NCI-H1105 (cell line): ENCODE measurements around the gene ACO2.

ENCODE experiments used
- DNase-seq: peaks from one replicate; lab custom pipeline; 2025; lab: John Stamatoyannopoulos, UW

Gene ACO2

GRCh38 chr22:41488596-41489385 lies 19.9 kb downstream of the ACO2 start:
- no peak for DNase-seq

- DNase-seq = no peak
Observed at GRCh38 chr22:41491374-41492100, 22.6 kb downstream of the ACO2 start.

GRCh38 chr22:41498303-41498835 lies 29.5 kb downstream of the ACO2 start:
- no peak for DNase-seq

- no peak for DNase-seq
Observed at GRCh38 chr22:41499624-41500280, 30.8 kb downstream of the ACO2 start.

GRCh38 chr22:41500303-41500702 lies 31.4 kb downstream of the ACO2 start:
- DNase-seq = no peak

- DNase-seq = no peak
Observed at GRCh38 chr22:41501209-41501608, 32.3 kb downstream of the ACO2 start.

- DNase-seq = no peak
Observed at GRCh38 chr22:41504397-41504796, 35.5 kb downstream of the ACO2 start.

GRCh38 chr22:41504816-41505215 lies 35.9 kb downstream of the ACO2 start:
- no peak for DNase-seq

GRCh38 chr22:41505511-41506220 lies 36.7 kb downstream of the ACO2 start:
- no peak for DNase-seq

GRCh38 chr22:41507330-41508063 lies 38.6 kb downstream of the ACO2 start:
- DNase-seq = no peak

- DNase-seq = no peak
Observed at GRCh38 chr22:41508770-41509170, 39.9 kb downstream of the ACO2 start.

- no peak for DNase-seq
Observed at GRCh38 chr22:41511521-41511968, 42.6 kb downstream of the ACO2 start.

GRCh38 chr22:41512421-41513194 lies 43.7 kb downstream of the ACO2 start:
- DNase-seq = no peak

GRCh38 chr22:41513391-41513790 lies 44.5 kb downstream of the ACO2 start:
- DNase-seq = no peak

GRCh38 chr22:41516462-41516861 lies 47.5 kb downstream of the ACO2 start:
- no peak for DNase-seq

GRCh38 chr22:41517172-41518047 lies 48.5 kb downstream of the ACO2 start:
- no peak for DNase-seq

- no peak for DNase-seq
Observed at GRCh38 chr22:41518048-41518347, 49.1 kb downstream of the ACO2 start.

- no peak for DNase-seq
Observed at GRCh38 chr22:41521126-41521525, 52.2 kb downstream of the ACO2 start.

- no peak for DNase-seq
Observed at GRCh38 chr22:41522813-41523212, 53.9 kb downstream of the ACO2 start.
